ENCODE data around the gene HCFC2.

DNA sequence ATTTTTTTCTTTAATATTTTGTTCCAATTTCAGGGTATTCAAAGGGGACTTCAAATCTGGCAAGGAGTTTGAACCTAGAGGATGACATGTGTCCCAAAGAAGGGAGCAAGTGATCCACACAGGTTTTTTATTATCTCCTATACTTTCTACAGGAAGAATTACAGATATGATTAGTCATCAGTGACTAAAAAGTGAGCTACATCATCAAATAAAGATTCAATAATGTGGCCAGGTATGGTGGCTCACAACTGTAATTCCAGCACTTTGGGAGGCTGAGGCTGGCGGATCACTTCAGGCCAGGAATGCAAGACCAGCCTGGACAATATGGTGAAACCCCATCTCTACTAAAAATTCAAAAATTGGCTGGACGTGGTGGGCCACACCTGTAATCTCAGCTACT, 38.6 kb upstream of the HCFC2 start:
- TF ChIP-seq EZH2 (IDR thresholded peaks at IDR 0.05; ENCODE audit: low read depth, low read length, severe bottlenecking) (no peak), CREB1 (IDR thresholded peaks at IDR 0.05) (no peak), EP300 (IDR thresholded peaks at IDR 0.05; ENCODE audit: borderline replicate concordance in 1 of 2, low read depth in 2 of 2, low read length in 2 of 2) (no peak), SP1 (IDR thresholded peaks at IDR 0.05; ENCODE audit: low read depth, low read length) (no peak), SIN3A (conservative IDR thresholded peaks at IDR 0.05 in 1 of 2, IDR thresholded peaks at IDR 0.05 in 1 of 2; ENCODE audit: low read depth in 1 of 2, low read length in 2 of 2) (no peak), CHD2 (IDR thresholded peaks at IDR 0.05; ENCODE audit: low read length) (no peak), POLR2AphosphoS5 (IDR thresholded peaks at IDR 0.05; ENCODE audit: low read depth, low read length) (no peak), CEBPB (IDR thresholded peaks at IDR 0.05; ENCODE audit: low read depth, low read length) (no peak), MAFK (IDR thresholded peaks at IDR 0.05; ENCODE audit: low read depth, low read length) (no peak), POLR2A (IDR thresholded peaks at IDR 0.05; ENCODE audit: control extremely low read depth in 1 of 2, low read depth in 2 of 2, low read length in 2 of 2) (no peak), TEAD4 (IDR thresholded peaks at IDR 0.05; ENCODE audit: low read depth, low read length) (no peak)
- TF ChIP-seq, protein P1, sequence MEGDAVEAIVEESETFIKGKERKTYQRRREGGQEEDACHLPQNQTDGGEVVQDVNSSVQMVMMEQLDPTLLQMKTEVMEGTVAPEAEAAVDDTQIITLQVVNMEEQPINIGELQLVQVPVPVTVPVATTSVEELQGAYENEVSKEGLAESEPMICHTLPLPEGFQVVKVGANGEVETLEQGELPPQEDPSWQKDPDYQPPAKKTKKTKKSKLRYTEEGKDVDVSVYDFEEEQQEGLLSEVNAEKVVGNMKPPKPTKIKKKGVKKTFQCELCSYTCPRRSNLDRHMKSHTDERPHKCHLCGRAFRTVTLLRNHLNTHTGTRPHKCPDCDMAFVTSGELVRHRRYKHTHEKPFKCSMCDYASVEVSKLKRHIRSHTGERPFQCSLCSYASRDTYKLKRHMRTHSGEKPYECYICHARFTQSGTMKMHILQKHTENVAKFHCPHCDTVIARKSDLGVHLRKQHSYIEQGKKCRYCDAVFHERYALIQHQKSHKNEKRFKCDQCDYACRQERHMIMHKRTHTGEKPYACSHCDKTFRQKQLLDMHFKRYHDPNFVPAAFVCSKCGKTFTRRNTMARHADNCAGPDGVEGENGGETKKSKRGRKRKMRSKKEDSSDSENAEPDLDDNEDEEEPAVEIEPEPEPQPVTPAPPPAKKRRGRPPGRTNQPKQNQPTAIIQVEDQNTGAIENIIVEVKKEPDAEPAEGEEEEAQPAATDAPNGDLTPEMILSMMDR (IDR thresholded peaks at IDR 0.05; ENCODE audit: control extremely low read depth in 1 of 3, insufficient read depth in 1 of 3, low read depth in 1 of 3, low read length in 3 of 3) = no peak
- TF ChIP-seq, protein P2, sequence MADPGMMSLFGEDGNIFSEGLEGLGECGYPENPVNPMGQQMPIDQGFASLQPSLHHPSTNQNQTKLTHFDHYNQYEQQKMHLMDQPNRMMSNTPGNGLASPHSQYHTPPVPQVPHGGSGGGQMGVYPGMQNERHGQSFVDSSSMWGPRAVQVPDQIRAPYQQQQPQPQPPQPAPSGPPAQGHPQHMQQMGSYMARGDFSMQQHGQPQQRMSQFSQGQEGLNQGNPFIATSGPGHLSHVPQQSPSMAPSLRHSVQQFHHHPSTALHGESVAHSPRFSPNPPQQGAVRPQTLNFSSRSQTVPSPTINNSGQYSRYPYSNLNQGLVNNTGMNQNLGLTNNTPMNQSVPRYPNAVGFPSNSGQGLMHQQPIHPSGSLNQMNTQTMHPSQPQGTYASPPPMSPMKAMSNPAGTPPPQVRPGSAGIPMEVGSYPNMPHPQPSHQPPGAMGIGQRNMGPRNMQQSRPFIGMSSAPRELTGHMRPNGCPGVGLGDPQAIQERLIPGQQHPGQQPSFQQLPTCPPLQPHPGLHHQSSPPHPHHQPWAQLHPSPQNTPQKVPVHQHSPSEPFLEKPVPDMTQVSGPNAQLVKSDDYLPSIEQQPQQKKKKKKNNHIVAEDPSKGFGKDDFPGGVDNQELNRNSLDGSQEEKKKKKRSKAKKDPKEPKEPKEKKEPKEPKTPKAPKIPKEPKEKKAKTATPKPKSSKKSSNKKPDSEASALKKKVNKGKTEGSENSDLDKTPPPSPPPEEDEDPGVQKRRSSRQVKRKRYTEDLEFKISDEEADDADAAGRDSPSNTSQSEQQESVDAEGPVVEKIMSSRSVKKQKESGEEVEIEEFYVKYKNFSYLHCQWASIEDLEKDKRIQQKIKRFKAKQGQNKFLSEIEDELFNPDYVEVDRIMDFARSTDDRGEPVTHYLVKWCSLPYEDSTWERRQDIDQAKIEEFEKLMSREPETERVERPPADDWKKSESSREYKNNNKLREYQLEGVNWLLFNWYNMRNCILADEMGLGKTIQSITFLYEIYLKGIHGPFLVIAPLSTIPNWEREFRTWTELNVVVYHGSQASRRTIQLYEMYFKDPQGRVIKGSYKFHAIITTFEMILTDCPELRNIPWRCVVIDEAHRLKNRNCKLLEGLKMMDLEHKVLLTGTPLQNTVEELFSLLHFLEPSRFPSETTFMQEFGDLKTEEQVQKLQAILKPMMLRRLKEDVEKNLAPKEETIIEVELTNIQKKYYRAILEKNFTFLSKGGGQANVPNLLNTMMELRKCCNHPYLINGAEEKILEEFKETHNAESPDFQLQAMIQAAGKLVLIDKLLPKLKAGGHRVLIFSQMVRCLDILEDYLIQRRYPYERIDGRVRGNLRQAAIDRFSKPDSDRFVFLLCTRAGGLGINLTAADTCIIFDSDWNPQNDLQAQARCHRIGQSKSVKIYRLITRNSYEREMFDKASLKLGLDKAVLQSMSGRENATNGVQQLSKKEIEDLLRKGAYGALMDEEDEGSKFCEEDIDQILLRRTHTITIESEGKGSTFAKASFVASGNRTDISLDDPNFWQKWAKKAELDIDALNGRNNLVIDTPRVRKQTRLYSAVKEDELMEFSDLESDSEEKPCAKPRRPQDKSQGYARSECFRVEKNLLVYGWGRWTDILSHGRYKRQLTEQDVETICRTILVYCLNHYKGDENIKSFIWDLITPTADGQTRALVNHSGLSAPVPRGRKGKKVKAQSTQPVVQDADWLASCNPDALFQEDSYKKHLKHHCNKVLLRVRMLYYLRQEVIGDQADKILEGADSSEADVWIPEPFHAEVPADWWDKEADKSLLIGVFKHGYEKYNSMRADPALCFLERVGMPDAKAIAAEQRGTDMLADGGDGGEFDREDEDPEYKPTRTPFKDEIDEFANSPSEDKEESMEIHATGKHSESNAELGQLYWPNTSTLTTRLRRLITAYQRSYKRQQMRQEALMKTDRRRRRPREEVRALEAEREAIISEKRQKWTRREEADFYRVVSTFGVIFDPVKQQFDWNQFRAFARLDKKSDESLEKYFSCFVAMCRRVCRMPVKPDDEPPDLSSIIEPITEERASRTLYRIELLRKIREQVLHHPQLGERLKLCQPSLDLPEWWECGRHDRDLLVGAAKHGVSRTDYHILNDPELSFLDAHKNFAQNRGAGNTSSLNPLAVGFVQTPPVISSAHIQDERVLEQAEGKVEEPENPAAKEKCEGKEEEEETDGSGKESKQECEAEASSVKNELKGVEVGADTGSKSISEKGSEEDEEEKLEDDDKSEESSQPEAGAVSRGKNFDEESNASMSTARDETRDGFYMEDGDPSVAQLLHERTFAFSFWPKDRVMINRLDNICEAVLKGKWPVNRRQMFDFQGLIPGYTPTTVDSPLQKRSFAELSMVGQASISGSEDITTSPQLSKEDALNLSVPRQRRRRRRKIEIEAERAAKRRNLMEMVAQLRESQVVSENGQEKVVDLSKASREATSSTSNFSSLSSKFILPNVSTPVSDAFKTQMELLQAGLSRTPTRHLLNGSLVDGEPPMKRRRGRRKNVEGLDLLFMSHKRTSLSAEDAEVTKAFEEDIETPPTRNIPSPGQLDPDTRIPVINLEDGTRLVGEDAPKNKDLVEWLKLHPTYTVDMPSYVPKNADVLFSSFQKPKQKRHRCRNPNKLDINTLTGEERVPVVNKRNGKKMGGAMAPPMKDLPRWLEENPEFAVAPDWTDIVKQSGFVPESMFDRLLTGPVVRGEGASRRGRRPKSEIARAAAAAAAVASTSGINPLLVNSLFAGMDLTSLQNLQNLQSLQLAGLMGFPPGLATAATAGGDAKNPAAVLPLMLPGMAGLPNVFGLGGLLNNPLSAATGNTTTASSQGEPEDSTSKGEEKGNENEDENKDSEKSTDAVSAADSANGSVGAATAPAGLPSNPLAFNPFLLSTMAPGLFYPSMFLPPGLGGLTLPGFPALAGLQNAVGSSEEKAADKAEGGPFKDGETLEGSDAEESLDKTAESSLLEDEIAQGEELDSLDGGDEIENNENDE (IDR thresholded peaks at IDR 0.05; ENCODE audit: insufficient replicate concordance, low read length) = no peak
- TF ChIP-seq, protein P3, sequence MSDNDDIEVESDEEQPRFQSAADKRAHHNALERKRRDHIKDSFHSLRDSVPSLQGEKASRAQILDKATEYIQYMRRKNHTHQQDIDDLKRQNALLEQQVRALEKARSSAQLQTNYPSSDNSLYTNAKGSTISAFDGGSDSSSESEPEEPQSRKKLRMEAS (IDR thresholded peaks at IDR 0.05) = no peak

All from H1 (cell line).